K562 (cell line): ENCODE data around the gene RIMOC1. TPM values are rescaled to one million over a fixed set of nuclear protein-coding genes. Genes with fewer than 3 reads are reported as not detected.

ENCODE experiments used
- ATAC-seq: fragments of 200-7000 bp; cut with Tn5 transposase; 3 replicates; pipeline ENCODE4 v1.9.1; 2020; ENCODE audit warnings: moderate library complexity
- BruUV-seq: library from RNA; stranded (reverse); fragments of 400-500 nt; replicated peaks from 2 replicates; lab custom pipeline; 2021; lab: Mats Ljungman, UMichigan
- CTCF ChIA-PET: fragments of 300-600 bp; formaldehyde crosslinking; extraction: SDS; loops from one replicate; lab custom pipeline; 2021; ENCODE audit warnings: low intra/inter-chr PET ratio; lab: Yijun Ruan, JAX
- POLR2A ChIA-PET: fragments of 300-600, 350-650 bp; sonication (Branson Sonifier 250); formaldehyde crosslinking; extraction: SDS; loops from one replicate; lab custom pipeline; 2021; ENCODE audit warnings: antibody characterized with exemption, inconsistent platforms; lab: Yijun Ruan, JAX
- DNase-seq, 4 experiments: peaks; one replicate each; pipeline versions ENCODE4 v3.0.0 to v3.0.0-alpha.2; 2011 to 2018; ENCODE audit warnings: low spot score in 3 of 4, mixed read lengths in 3 of 4; ENCODE audit errors: extremely low read depth in 1 of 4
- FAIRE-seq: peaks from 2 replicates; lab custom pipeline; 2011; peaks lifted over from hg19 to GRCh38; lab: Jason Lieb, UNC
- H2AFZ ChIP-seq: 2 replicates; pipeline ENCODE4 v1.6.0; 2011; ENCODE audit warnings: low read depth, low read length, control low read depth, inconsistent platforms
- H3K27ac ChIP-seq: fragments of 200-600 bp; 3 replicates; pipeline ENCODE4 v1.8.0; 2011; ENCODE audit warnings: low read depth, mild to moderate bottlenecking, control low read depth, inconsistent platforms, low read length, moderate library complexity, mixed read lengths; ENCODE audit errors: extremely low read depth
- H3K27me3 ChIP-seq, 2 experiments: fragments of 300-600 bp in 1 of 2; 2 replicates in 1 of 2; 3 replicates in 1 of 2; pipeline versions ENCODE4 v1.6.0 to v1.8.0; 2011; ENCODE audit warnings: inconsistent platforms in 2 of 2, low read length in 2 of 2, mild to moderate bottlenecking in 1 of 2, mixed read lengths in 1 of 2, moderate library complexity in 1 of 2; ENCODE audit not compliant: control insufficient read depth in 2 of 2, insufficient read depth in 2 of 2
- H3K36me3 ChIP-seq: fragments of 300-600 bp; 3 replicates; pipeline ENCODE4 v1.8.0; 2011; ENCODE audit warnings: mild to moderate bottlenecking, low read length, inconsistent platforms; ENCODE audit not compliant: control insufficient read depth, insufficient read depth
- H3K4me1 ChIP-seq, 2 experiments: fragments of 200-600 bp in 1 of 2; replicated peaks in 1 of 2; 2 replicates in 1 of 2; 3 replicates in 1 of 2; pipeline versions ENCODE4 v1.5.1 to v1.8.0; 2011; ENCODE audit warnings: inconsistent platforms in 2 of 2, low read length in 2 of 2, mild to moderate bottlenecking in 1 of 2, mixed read lengths in 1 of 2, moderate library complexity in 1 of 2; ENCODE audit not compliant: control insufficient read depth in 2 of 2, insufficient read depth in 2 of 2
- H3K4me2 ChIP-seq: 2 replicates; pipeline ENCODE4 v1.6.1; 2011; ENCODE audit warnings: low read length, control low read depth, inconsistent platforms, mixed read lengths; ENCODE audit not compliant: insufficient read depth
- H3K4me3 ChIP-seq: fragments of 200-600 bp; sonication (generic), shearing (Covaris generic); 2 replicates; pipeline ENCODE4 v1.5.1; 2016; ENCODE audit warnings: control low read depth, inconsistent platforms
- H3K79me2 ChIP-seq: fragments of 200-600 bp; 3 replicates; pipeline ENCODE4 v1.8.0; 2011; ENCODE audit warnings: low read length, inconsistent platforms; ENCODE audit not compliant: control insufficient read depth, insufficient read depth
- H3K9ac ChIP-seq, 2 experiments: 2 replicates each; pipeline versions ENCODE4 v1.6.0 to v1.6.1; 2011; ENCODE audit warnings: low read depth in 2 of 2, low read length in 2 of 2, control low read depth in 1 of 2, inconsistent platforms in 1 of 2, mild to moderate bottlenecking in 1 of 2, mixed read lengths in 1 of 2; ENCODE audit not compliant: insufficient read depth in 1 of 2
- H3K9me1 ChIP-seq: one replicate; pipeline ENCODE4 v1.6.0; 2011; ENCODE audit warnings: inconsistent platforms, mild to moderate bottlenecking, low read length, moderate library complexity; ENCODE audit not compliant: control insufficient read depth, insufficient read depth
- H3K9me3 ChIP-seq: replicated peaks from 2 replicates; pipeline ENCODE4 v1.5.1; 2011; ENCODE audit warnings: low read depth, low read length, inconsistent platforms; ENCODE audit not compliant: control insufficient read depth, insufficient read depth
- H4K20me1 ChIP-seq: replicated peaks from 2 replicates; pipeline ENCODE4 v1.6.1; 2011; ENCODE audit warnings: low read length, inconsistent platforms, mixed read lengths; ENCODE audit not compliant: control insufficient read depth, insufficient read depth
- AFF1 ChIP-seq, 2 experiments: fragments of 450-650 bp; IDR thresholded peaks; 2 replicates each; pipeline ENCODE4 v1.6.1; 2018; ENCODE audit warnings: mild to moderate bottlenecking in 2 of 2, low read depth in 1 of 2; ENCODE audit not compliant: partially characterized antibody in 2 of 2
- MCM5 ChIP-seq: fragments of 450-650 bp; IDR thresholded peaks from 2 replicates; pipeline ENCODE4 v1.6.1; 2016; ENCODE audit warnings: low read depth
- MEIS2 ChIP-seq: fragments of 450-650 bp; IDR thresholded peaks from 2 replicates; pipeline ENCODE4 v1.6.1; 2014; ENCODE audit warnings: mild to moderate bottlenecking; ENCODE audit not compliant: partially characterized antibody
- SNIP1 ChIP-seq: fragments of 450-650 bp; IDR thresholded peaks from 2 replicates; pipeline ENCODE4 v1.7.1; 2017; ENCODE audit warnings: low read depth, mild to moderate bottlenecking
- ZNF124 ChIP-seq: sonication (generic); formaldehyde crosslinking; IDR thresholded peaks from 2 replicates; pipeline ENCODE4 v1.8.1; 2022; ENCODE audit warnings: missing genetic modification reagents
- ZNF609 ChIP-seq: sonication (generic); formaldehyde crosslinking; IDR thresholded peaks from 2 replicates; pipeline ENCODE4 v1.8.1; 2023; ENCODE audit warnings: missing genetic modification reagents, mild to moderate bottlenecking, borderline replicate concordance
- WGBS: fragments of 100-300 bp; shearing (Covaris generic); methylation state at CpG from one replicate; pipeline ENCODE4 v1.1.6; 2016; ENCODE audit warnings: low coverage, mixed read lengths; ENCODE audit not compliant: insufficient coverage; ENCODE audit errors: missing lambda C conversion rate; 5-methylcytosine and 5-hydroxymethylcytosine counted together
- in situ Hi-C: fragments of 300-500 bp; cut with MboI; formaldehyde crosslinking; loops from 4 replicates; pipeline ENCODE4 v1.15.0; 2018; ENCODE audit warnings: inconsistent platforms, mixed read lengths
- intact Hi-C: fragments of 100-400 bp; cut with micrococcal nuclease; formaldehyde crosslinking; loops from 2 replicates; pipeline ENCODE4 v1.14.2; 2022
- polyA plus RNA-seq, 8 experiments: library from polyadenylated mRNA; depleted of rRNA in 4 of 8; stranded (reverse) in 5 of 8; unstranded in 3 of 8; fragments of >200 nt; fragmentation: Nextera tagmentation in 2 of 8; fragmentation: Illumina TruSeq in 1 of 8; extraction: Ambion mirVana in 2 of 8; extraction: Trizol in 1 of 8; gene quantifications; 2 replicates each; pipeline versions ENCODE4 v1.2.1 to v1.2.3, GENCODE V29; 2011 to 2014; ENCODE audit warnings: inconsistent platforms in 1 of 8, missing spikeins in 1 of 8
- total RNA-seq, 7 experiments: library from RNA; depleted of rRNA in 6 of 7; stranded (reverse); fragments of >200 nt in 6 of 7; fragmentation: Illumina TruSeq in 2 of 7; extraction: Trizol in 2 of 7; gene quantifications; 2 replicates each; pipeline versions ENCODE4 v1.2.1 to v1.2.3, GENCODE V29; 2011 to 2021; ENCODE audit warnings: low replicate concordance in 1 of 7
- TF ChIP-seq, protein P1 (sequence below): fragments of 450-650 bp; formaldehyde crosslinking; IDR thresholded peaks from 2 replicates; pipeline ENCODE4 v1.4.0; 2020; ENCODE audit warnings: mild to moderate bottlenecking, mixed read lengths
- TF ChIP-seq, protein P2 (sequence below): fragments of 250-450 bp; sonication (Bioruptor Pico); IDR thresholded peaks from 2 replicates; pipeline ENCODE4 v1.5.0; 2021; ENCODE audit warnings: mild to moderate bottlenecking, borderline replicate concordance

The RIMOC1 gene
- total and polyA plus RNA-seq, 9 of the 15 experiments (the other 6 are each of a cell fraction or from before 2014, with no cell fraction given), result 11.6 to 63.1 (median 30.8) TPM

DNA sequence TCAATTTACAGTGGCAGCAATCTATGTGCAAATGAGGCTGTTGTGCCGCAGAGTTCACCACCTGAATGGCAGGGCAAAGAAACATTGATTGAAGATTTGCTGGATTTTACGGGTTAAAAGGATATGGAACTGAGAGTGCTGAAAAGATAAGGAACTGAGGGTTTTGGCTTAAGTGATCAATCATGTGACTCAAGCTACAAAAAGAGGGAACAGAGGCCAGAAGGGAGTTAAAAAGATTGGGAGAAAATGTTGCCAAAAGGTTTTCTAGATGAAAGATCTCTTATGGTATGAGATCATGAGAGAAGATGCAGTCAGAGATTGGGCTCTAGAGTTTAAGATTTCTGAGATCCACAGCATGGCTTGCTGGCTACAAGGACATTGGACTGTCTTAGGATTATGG is 7.9 kb upstream of the RIMOC1 start:
- intact Hi-C loops (no loop called here), in situ Hi-C loops (no loop called here)
- H3K4me3 ChIP-seq, result no peak overlapping the region
- H3K9me1 ChIP-seq, result no peaks in the 10 kb centered on the region
- no peak overlapping the region for H3K27ac ChIP-seq
- FAIRE-seq (no peak), DNase-seq (no peak), ATAC-seq (no peak)
- H3K4me1 ChIP-seq, result peaks cover 1 to 2% of the 10 kb centered on the region in 2 experiments; a peak in 3 of 5 replicates
- ChIA-PET CTCF (no interaction called here), POLR2A (interaction anchor here (1.0 kb wide), 1 partner anchor 30 kb away, joined by 3 read pairs; no protein-coding TSS in a partner anchor)
- H3K4me2 ChIP-seq, result no peak overlapping the region
- no peak overlapping the region for H3K9ac ChIP-seq
- no peaks in the 10 kb centered on the region for H3K79me2 ChIP-seq
- H3K36me3 ChIP-seq, result no peaks in the 10 kb centered on the region
- no TSS peak for BruUV-seq
- no peaks in the 10 kb centered on the region for H3K9me3 ChIP-seq
- H2AFZ ChIP-seq, result no peak overlapping the region
- no peaks in the 10 kb centered on the region for H4K20me1 ChIP-seq
- no peaks in the 10 kb centered on the region for H3K27me3 ChIP-seq
- WGBS, result 8% methylated on average over 2 of the region's 2 CpGs
- TF ChIP-seq, protein P1, sequence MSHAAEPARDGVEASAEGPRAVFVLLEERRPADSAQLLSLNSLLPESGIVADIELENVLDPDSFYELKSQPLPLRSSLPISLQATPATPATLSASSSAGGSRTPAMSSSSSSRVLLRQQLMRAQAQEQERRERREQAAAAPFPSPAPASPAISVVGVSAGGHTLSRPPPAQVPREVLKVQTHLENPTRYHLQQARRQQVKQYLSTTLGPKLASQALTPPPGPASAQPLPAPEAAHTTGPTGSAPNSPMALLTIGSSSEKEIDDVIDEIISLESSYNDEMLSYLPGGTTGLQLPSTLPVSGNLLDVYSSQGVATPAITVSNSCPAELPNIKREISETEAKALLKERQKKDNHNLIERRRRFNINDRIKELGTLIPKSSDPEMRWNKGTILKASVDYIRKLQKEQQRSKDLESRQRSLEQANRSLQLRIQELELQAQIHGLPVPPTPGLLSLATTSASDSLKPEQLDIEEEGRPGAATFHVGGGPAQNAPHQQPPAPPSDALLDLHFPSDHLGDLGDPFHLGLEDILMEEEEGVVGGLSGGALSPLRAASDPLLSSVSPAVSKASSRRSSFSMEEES (CRISPR knock-in tag), result peak; percentile 83
- no peak for TF ChIP-seq ZNF609
- TF ChIP-seq MCM5, result no peak
- TF ChIP-seq, protein P2, sequence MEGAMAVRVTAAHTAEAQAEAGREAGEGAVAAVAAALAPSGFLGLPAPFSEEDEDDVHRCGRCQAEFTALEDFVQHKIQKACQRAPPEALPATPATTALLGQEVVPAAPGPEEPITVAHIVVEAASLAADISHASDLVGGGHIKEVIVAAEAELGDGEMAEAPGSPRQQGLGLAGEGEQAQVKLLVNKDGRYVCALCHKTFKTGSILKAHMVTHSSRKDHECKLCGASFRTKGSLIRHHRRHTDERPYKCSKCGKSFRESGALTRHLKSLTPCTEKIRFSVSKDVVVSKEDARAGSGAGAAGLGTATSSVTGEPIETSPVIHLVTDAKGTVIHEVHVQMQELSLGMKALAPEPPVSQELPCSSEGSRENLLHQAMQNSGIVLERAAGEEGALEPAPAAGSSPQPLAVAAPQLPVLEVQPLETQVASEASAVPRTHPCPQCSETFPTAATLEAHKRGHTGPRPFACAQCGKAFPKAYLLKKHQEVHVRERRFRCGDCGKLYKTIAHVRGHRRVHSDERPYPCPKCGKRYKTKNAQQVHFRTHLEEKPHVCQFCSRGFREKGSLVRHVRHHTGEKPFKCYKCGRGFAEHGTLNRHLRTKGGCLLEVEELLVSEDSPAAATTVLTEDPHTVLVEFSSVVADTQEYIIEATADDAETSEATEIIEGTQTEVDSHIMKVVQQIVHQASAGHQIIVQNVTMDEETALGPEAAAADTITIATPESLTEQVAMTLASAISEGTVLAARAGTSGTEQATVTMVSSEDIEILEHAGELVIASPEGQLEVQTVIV (CRISPR knock-in tag), result no peak
- TF ChIP-seq SNIP1, result no peak
- no peak for TF ChIP-seq ZNF124
- TF ChIP-seq MEIS2, result peak; percentile 49
- no peak for TF ChIP-seq AFF1 (IDR thresholded peaks at IDR 0.05; ENCODE audit: low read depth in 1 of 2, partially characterized antibody in 2 of 2)
